IMR-90 (cell line): ENCODE results near the gene MYO5A. TPM values are rescaled to one million over a fixed set of nuclear protein-coding genes. Genes with fewer than 3 reads are reported as not detected.

Experiments
- ATAC-seq: fragments of 200-7000 bp; cut with Tn5 transposase; 2 replicates; pipeline ENCODE4 v1.9.1; 2020; ENCODE audit warnings: low read depth, mild to moderate bottlenecking, moderate library complexity
- BruUV-seq: library from RNA; stranded (reverse); fragments of 400-500 nt; replicated peaks from 2 replicates; lab custom pipeline; 2021; lab: Mats Ljungman, UMichigan
- CTCF ChIA-PET: fragments of 300-600 bp; formaldehyde crosslinking; extraction: SDS; loops from one replicate; lab custom pipeline; 2021; ENCODE audit warnings: antibody characterized with exemption; lab: Yijun Ruan, JAX
- POLR2A ChIA-PET: fragments of 300-600 bp; sonication (Branson Sonifier 250); formaldehyde crosslinking; loops from one replicate; lab custom pipeline; 2022; ENCODE audit warnings: antibody characterized with exemption; ENCODE audit not compliant: unreplicated experiment; lab: Charles Lee
- DNase-seq: peaks from one replicate; pipeline ENCODE4 v3.0.0; 2013
- H2AFZ ChIP-seq: replicated peaks from 2 replicates; pipeline ENCODE3; 2013; ENCODE audit warnings: low read length, mild to moderate bottlenecking; ENCODE audit not compliant: poor library complexity
- H2AK5ac ChIP-seq: 2 replicates; pipeline ENCODE4 v1.6.1; 2013; ENCODE audit warnings: low read depth, low read length, inconsistent platforms
- H2AK9ac ChIP-seq: replicated peaks from 2 replicates; pipeline ENCODE3; 2013; ENCODE audit warnings: mild to moderate bottlenecking, low read depth, low read length, moderate library complexity; ENCODE audit not compliant: poor library complexity
- H2BK120ac ChIP-seq: 2 replicates; pipeline ENCODE4 v1.6.1; 2013; ENCODE audit warnings: low read depth, low read length, inconsistent platforms
- H2BK15ac ChIP-seq: 3 replicates; pipeline ENCODE4 v1.6.1; 2013; ENCODE audit warnings: low read depth, low read length, inconsistent platforms
- H2BK20ac ChIP-seq: 2 replicates; pipeline ENCODE4 v1.6.1; 2013; ENCODE audit warnings: low read depth, mild to moderate bottlenecking, inconsistent platforms, low read length, moderate library complexity
- H2BK5ac ChIP-seq: 2 replicates; pipeline ENCODE4 v1.6.1; 2013; ENCODE audit warnings: mild to moderate bottlenecking, low read depth, low read length, inconsistent platforms; ENCODE audit not compliant: poor library complexity, severe bottlenecking
- H3K14ac ChIP-seq: replicated peaks from 2 replicates; pipeline ENCODE4 v1.6.1; 2013; ENCODE audit warnings: low read depth, low read length, inconsistent platforms
- H3K18ac ChIP-seq: 2 replicates; pipeline ENCODE4 v1.6.1; 2013; ENCODE audit warnings: low read depth, low read length, control low read depth
- H3K23ac ChIP-seq: 2 replicates; pipeline ENCODE4 v1.6.1; 2013; ENCODE audit warnings: low read depth, low read length, inconsistent platforms
- H3K27ac ChIP-seq: 2 replicates; pipeline ENCODE4 v1.5.1; 2013; ENCODE audit warnings: mild to moderate bottlenecking, control low read depth, low read length; ENCODE audit not compliant: insufficient read depth
- H3K27me3 ChIP-seq: 2 replicates; pipeline ENCODE4 v1.6.1; 2013; ENCODE audit warnings: low read length; ENCODE audit not compliant: control insufficient read depth, insufficient read depth
- H3K36me3 ChIP-seq: 2 replicates; pipeline ENCODE4 v1.6.1; 2013; ENCODE audit warnings: low read length, mixed read lengths; ENCODE audit not compliant: control insufficient read depth, insufficient read depth
- H3K4ac ChIP-seq: 2 replicates; pipeline ENCODE4 v1.6.1; 2013; ENCODE audit warnings: low read depth, low read length, inconsistent platforms
- H3K4me1 ChIP-seq: 2 replicates; pipeline ENCODE4 v1.6.1; 2013; ENCODE audit warnings: low read length, mixed read lengths; ENCODE audit not compliant: control insufficient read depth, insufficient read depth
- H3K4me2 ChIP-seq: 2 replicates; pipeline ENCODE4 v1.6.1; 2013; ENCODE audit warnings: low read depth, mild to moderate bottlenecking, control low read depth, low read length, moderate library complexity
- H3K4me3 ChIP-seq: 2 replicates; pipeline ENCODE4 v1.5.1; 2013; ENCODE audit warnings: low read depth, mild to moderate bottlenecking, control low read depth, low read length, moderate library complexity; ENCODE audit not compliant: insufficient read depth
- H3K56ac ChIP-seq: 2 replicates; pipeline ENCODE4 v1.6.1; 2013; ENCODE audit warnings: low read length, inconsistent platforms; ENCODE audit not compliant: insufficient read depth; ENCODE audit errors: extremely low read depth
- H3K79me1 ChIP-seq, 2 experiments: 2 replicates each; pipeline ENCODE4 v1.6.1; 2013; ENCODE audit warnings: low read length in 2 of 2, inconsistent platforms in 1 of 2, low read depth in 1 of 2
- H3K9ac ChIP-seq: 2 replicates; pipeline ENCODE4 v1.6.1; 2013; ENCODE audit warnings: low read depth, low read length, control low read depth
- H3K9me1 ChIP-seq: 2 replicates; pipeline ENCODE4 v1.6.1; 2013; ENCODE audit warnings: low read length, inconsistent platforms; ENCODE audit not compliant: insufficient read depth
- H3K9me3 ChIP-seq: 2 replicates; pipeline ENCODE4 v1.6.1; 2013; ENCODE audit warnings: low read length; ENCODE audit not compliant: control insufficient read depth, insufficient read depth
- H4K20me1 ChIP-seq: 2 replicates; pipeline ENCODE4 v1.6.1; 2013; ENCODE audit warnings: low read length, inconsistent platforms; ENCODE audit not compliant: insufficient read depth
- H4K5ac ChIP-seq: 2 replicates; pipeline ENCODE4 v1.6.1; 2013; ENCODE audit warnings: mild to moderate bottlenecking, low read depth, low read length, control low read depth
- H4K8ac ChIP-seq, 2 experiments: 2 replicates each; pipeline ENCODE4 v1.6.1; 2013; ENCODE audit warnings: low read depth in 2 of 2, low read length in 2 of 2, control low read depth in 1 of 2, inconsistent platforms in 1 of 2
- H4K91ac ChIP-seq: 2 replicates; pipeline ENCODE4 v1.6.1; 2013; ENCODE audit warnings: low read depth, low read length, inconsistent platforms; ENCODE audit not compliant: insufficient read depth
- BHLHE40 ChIP-seq: fragments of 150-350 bp; IDR thresholded peaks from 2 replicates; pipeline ENCODE4 v1.6.1; 2016; ENCODE audit warnings: mild to moderate bottlenecking, low read depth, low read length
- CEBPB ChIP-seq: IDR thresholded peaks from 2 replicates; pipeline ENCODE4 v1.6.1; 2012; ENCODE audit warnings: low read depth, low read length, improper control_type of control experiment
- MAFK ChIP-seq: IDR thresholded peaks from 2 replicates; pipeline ENCODE4 v1.6.1; 2012; ENCODE audit warnings: low read depth, low read length, improper control_type of control experiment
- MXI1 ChIP-seq: IDR thresholded peaks from 2 replicates; pipeline ENCODE4 v1.6.1; 2012; ENCODE audit warnings: low read depth, mild to moderate bottlenecking, low read length, moderate library complexity, borderline replicate concordance
- NFE2L2 ChIP-seq: fragments of 150-350 bp; IDR thresholded peaks from 2 replicates; pipeline ENCODE4 v1.6.1; 2016; ENCODE audit warnings: low read depth, mild to moderate bottlenecking, low read length
- POLR2A ChIP-seq: IDR thresholded peaks from 2 replicates; pipeline ENCODE4 v1.6.1; 2012; ENCODE audit warnings: mild to moderate bottlenecking, low read depth, low read length
- RCOR1 ChIP-seq: IDR thresholded peaks from 2 replicates; pipeline ENCODE4 v1.6.1; 2012; ENCODE audit warnings: mild to moderate bottlenecking, low read length, improper control_type of control experiment; ENCODE audit not compliant: insufficient replicate concordance
- SMC3 ChIP-seq: fragments of 150-350 bp; IDR thresholded peaks from 2 replicates; pipeline ENCODE4 v1.6.1; 2016; ENCODE audit warnings: low read depth, mild to moderate bottlenecking, antibody characterized with exemption, low read length, moderate library complexity
- WGBS, 2 experiments: methylation state at CpG; one replicate each; pipeline versions ENCODE4 v1.1.5 to v1.1.7; 2013; ENCODE audit warnings: missing lambda C conversion rate in 2 of 2; ENCODE audit not compliant: insufficient read length in 1 of 2; ENCODE audit errors: extremely low coverage in 2 of 2; 5-methylcytosine and 5-hydroxymethylcytosine counted together
- dilution Hi-C: fragments of 300-500 bp; cut with HindIII; formaldehyde crosslinking; loops from one replicate; pipeline ENCODE4 v1.14.3; 2018; ENCODE audit warnings: low sequenced_read_pairs; ENCODE audit not compliant: unreplicated experiment
- in situ Hi-C: fragments of 300-500 bp; cut with MboI; formaldehyde crosslinking; loops from 3 replicates; pipeline ENCODE4 v1.14.3; 2019; ENCODE audit warnings: low sequenced_read_pairs, inconsistent platforms, mixed read lengths
- intact Hi-C: fragments of 100-400 bp; cut with micrococcal nuclease; formaldehyde crosslinking; loops from 2 replicates; pipeline ENCODE4 v1.10.0; 2022
- polyA plus RNA-seq, 3 experiments: library from polyadenylated mRNA; depleted of rRNA; stranded (reverse); fragments of >200 nt; gene quantifications; 2 replicates each; pipeline ENCODE4 v1.2.3, GENCODE V29; 2012; ENCODE audit warnings: low replicate concordance in 1 of 3
- total RNA-seq: library from RNA; depleted of rRNA; stranded (reverse); fragments of >200 nt; gene quantifications from 2 replicates; pipeline ENCODE4 v1.2.3, GENCODE V29; 2012
- TF ChIP-seq, protein P1 (sequence below): fragments of 150-350 bp; IDR thresholded peaks from 2 replicates; pipeline ENCODE4 v1.6.1; 2016; ENCODE audit warnings: low read depth, mild to moderate bottlenecking, low read length, moderate library complexity, borderline replicate concordance

MYO5A gene
- total and polyA plus RNA-seq, 2 of the 4 experiments (the other 2 are of a cell fraction) = 19.4 to 69.2 TPM

DNA sequence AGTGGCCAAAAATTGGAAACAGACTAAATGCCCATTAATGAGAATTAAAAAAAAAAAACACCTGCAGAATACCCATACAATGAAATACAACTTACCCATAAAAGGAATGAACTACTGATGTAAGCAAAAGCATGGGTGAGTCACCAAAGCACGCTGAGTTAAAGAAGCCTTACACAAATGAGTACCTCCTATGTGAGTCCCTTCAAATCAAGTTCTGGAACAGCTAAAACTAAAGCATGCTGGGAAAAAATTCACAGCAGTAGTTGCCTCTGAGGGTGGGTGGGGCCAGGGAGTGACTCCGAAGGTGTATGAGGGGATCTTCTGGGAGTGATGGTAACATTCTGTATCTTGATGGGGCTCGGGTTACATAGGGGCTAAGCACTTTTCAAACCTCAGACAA, 244.5 kb downstream of the MYO5A start:
- Histone ChIP-seq H4K91ac (no peak overlapping the region), H3K27me3 (peaks cover 24% of the 10 kb centered on the region), H3K27ac (no peak overlapping the region), H3K23ac (no peak overlapping the region), H2AFZ (no peak overlapping the region), H3K4ac (no peak overlapping the region), H3K18ac (no peak overlapping the region), H2BK20ac (no peak overlapping the region), H3K79me1 (no peaks in the 10 kb centered on the region), H3K4me1 (peaks cover 8% of the 10 kb centered on the region), H4K5ac (no peak overlapping the region), H3K9me3 (no peaks in the 10 kb centered on the region), H3K56ac (no peak overlapping the region), H3K9me1 (peaks cover 5% of the 10 kb centered on the region; the same call in 1 of the 2 replicates), H2AK9ac (no peak overlapping the region), H2BK15ac (no peak overlapping the region), H3K4me2 (no peak overlapping the region), H4K20me1 (no peaks in the 10 kb centered on the region), H3K14ac (no peak overlapping the region), H3K9ac (no peak overlapping the region), H4K8ac (no peak overlapping the region), H2AK5ac (no peak overlapping the region), H2BK120ac (no peak overlapping the region), H3K4me3 (no peak overlapping the region), H2BK5ac (no peak overlapping the region), H3K36me3 (no peaks in the 10 kb centered on the region)
- dilution Hi-C loops = no loop called here
- in situ Hi-C loops = no loop called here
- ChIA-PET POLR2A (no interaction called here), CTCF (no interaction called here)
- DNase-seq = peak; percentile 77
- intact Hi-C loops = no loop called here
- no CpG with 5 or more reads among the region's 3 CpGs for WGBS, 2 experiments
- TF ChIP-seq RCOR1 (no peak), BHLHE40 (no peak), SMC3 (no peak), MAFK (no peak), NFE2L2 (no peak), MXI1 (no peak), POLR2A (no peak), CEBPB (no peak)
- TF ChIP-seq, protein P1, sequence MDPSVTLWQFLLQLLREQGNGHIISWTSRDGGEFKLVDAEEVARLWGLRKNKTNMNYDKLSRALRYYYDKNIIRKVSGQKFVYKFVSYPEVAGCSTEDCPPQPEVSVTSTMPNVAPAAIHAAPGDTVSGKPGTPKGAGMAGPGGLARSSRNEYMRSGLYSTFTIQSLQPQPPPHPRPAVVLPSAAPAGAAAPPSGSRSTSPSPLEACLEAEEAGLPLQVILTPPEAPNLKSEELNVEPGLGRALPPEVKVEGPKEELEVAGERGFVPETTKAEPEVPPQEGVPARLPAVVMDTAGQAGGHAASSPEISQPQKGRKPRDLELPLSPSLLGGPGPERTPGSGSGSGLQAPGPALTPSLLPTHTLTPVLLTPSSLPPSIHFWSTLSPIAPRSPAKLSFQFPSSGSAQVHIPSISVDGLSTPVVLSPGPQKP = no peak
- BruUV-seq = no TSS peak
- ATAC-seq = peak; percentile 63
